Left ventricle myocardium inferior (tissue), 1 donor: ENCODE measurements around the gene KHDRBS1. TPM values are rescaled to one million over a fixed set of nuclear protein-coding genes. Genes with fewer than 3 reads are reported as not detected.

Experiments
- DNase-seq: peaks from one replicate; pipeline ENCODE4 v3.0.0-alpha.2; 2020
- H3K27ac ChIP-seq: fragments of 200-600 bp; replicated peaks from 2 replicates; pipeline ENCODE4 v1.8.0; 2021
- H3K27me3 ChIP-seq: fragments of 200-600 bp; 2 replicates; pipeline ENCODE4 v1.8.0; 2021; ENCODE audit warnings: low read depth
- H3K36me3 ChIP-seq: fragments of 200-600 bp; 2 replicates; pipeline ENCODE4 v1.8.0; 2021
- H3K4me1 ChIP-seq: fragments of 200-600 bp; 2 replicates; pipeline ENCODE4 v1.8.0; 2021
- H3K4me3 ChIP-seq: fragments of 200-600 bp; 2 replicates; pipeline ENCODE4 v1.8.0; 2021; ENCODE audit warnings: mild to moderate bottlenecking, moderate library complexity
- H3K9me3 ChIP-seq: fragments of 200-600 bp; replicated peaks from 2 replicates; pipeline ENCODE4 v1.8.0; 2021
- CTCF ChIP-seq: fragments of 200-600 bp; IDR thresholded peaks from 2 replicates; pipeline ENCODE4 v1.8.0; 2021; ENCODE audit warnings: antibody characterized with exemption, mild to moderate bottlenecking, borderline replicate concordance
- intact Hi-C: fragments of 100-400 bp; cut with micrococcal nuclease; formaldehyde crosslinking; loops from one replicate; pipeline ENCODE4 v1.11.0; 2022
- total RNA-seq: library from RNA; stranded (reverse); fragmentation: NEBNext Ultra II Directional; extraction: Animal tissue kit (Norgen Biotek cat#: 25700); gene quantifications from one replicate; pipeline ENCODE4 v1.2.1, GENCODE V29; 2021
- donor health status: DM: no; HTN: yes; CAD: no; lungs with severe emphysema.

Gene KHDRBS1
- total RNA-seq, 1 donor from 2014 or later = 58.2 TPM

DNA sequence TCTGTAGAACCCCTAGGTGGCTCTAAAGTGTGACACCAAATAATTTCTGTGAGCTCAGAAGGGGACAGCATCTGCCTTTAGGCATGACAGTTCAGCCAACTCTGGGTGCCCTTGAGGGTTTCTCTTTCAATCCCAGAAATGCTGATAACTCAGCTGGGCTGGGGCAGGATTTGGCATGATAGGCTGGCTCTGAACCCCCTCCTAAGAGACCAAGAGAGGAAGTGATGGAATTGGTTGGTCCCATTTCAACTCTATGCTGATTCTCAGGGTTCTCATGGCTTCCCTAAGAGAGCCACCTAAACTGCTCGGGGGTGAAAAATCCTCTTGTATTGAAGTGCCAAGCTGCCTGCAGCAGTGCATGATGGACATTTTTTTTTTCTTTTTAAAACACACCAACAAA is 30.6 kb downstream of the KHDRBS1 start:
- H3K27ac ChIP-seq = no peak overlapping the region
- no peak for TF ChIP-seq CTCF
- no peaks in the 10 kb centered on the region for H3K27me3 ChIP-seq
- H3K9me3 ChIP-seq = no peaks in the 10 kb centered on the region
- no peak overlapping the region for H3K4me3 ChIP-seq
- intact Hi-C loops = no loop called here
- H3K36me3 ChIP-seq = no peaks in the 10 kb centered on the region
- H3K4me1 ChIP-seq = no peaks in the 10 kb centered on the region
- DNase-seq = no peak

- intact Hi-C loops = no loop called here
Measured at GRCh38 chr1:32045772-32046171, 32.1 kb downstream of the KHDRBS1 start.

DNA sequence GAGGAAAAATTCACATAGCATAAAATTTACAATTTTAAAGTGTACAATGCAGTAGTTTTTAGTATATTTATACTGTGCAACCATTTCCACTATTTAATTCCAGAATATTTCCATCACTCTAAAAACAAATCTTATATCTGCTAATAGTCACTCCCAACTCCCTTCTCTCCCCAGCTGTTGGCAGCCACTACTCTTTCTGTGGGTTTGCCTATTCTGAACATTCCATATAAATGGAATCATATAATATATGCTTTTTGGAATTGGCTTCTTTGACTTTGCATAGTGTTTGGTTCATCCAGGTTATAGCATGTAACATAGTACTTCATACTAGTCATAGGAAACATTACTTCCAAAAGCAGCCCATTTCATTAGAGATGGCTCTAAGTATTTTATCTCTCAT is 34.0 kb downstream of the KHDRBS1 start:
- no peaks in the 10 kb centered on the region for H3K27me3 ChIP-seq
- no peak overlapping the region for H3K4me3 ChIP-seq
- intact Hi-C loops = no loop called here
- H3K9me3 ChIP-seq = no peaks in the 10 kb centered on the region
- no peak overlapping the region for H3K27ac ChIP-seq
- DNase-seq = no peak
- no peak for TF ChIP-seq CTCF
- H3K4me1 ChIP-seq = no peaks in the 10 kb centered on the region
- H3K36me3 ChIP-seq = peaks cover 28% of the 10 kb centered on the region

More at GRCh38 chr1:32045772-32046171, 32.1 kb downstream of the KHDRBS1 start:
- H3K4me3 ChIP-seq = no peak overlapping the region
- no peak for DNase-seq
- peaks cover 8% of the 10 kb centered on the region for H3K36me3 ChIP-seq
- no peak for TF ChIP-seq CTCF
- H3K9me3 ChIP-seq = no peaks in the 10 kb centered on the region
- H3K4me1 ChIP-seq = no peaks in the 10 kb centered on the region
- H3K27me3 ChIP-seq = no peaks in the 10 kb centered on the region
- H3K27ac ChIP-seq = no peak overlapping the region

DNA sequence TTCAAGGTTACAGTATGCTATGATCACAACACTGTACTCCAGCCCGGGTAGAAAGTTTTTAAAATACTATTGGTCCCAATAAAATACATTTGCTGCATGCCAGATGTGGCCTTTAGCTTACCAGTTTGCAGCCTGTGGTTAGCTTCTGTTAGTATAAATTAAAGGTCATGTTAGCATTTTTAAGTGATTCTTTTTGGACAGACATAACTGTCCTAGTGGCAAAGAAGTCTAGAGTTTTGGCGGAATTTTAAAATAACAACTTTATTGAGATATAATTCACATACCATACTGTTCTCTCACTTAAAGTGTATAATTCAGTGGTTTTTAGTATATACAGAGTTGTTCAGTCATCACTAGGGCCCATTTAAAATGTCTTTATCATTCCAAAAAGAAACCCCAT is 34.8 kb downstream of the KHDRBS1 start:
- Histone ChIP-seq H3K36me3 (peaks cover 35% of the 10 kb centered on the region), H3K9me3 (no peaks in the 10 kb centered on the region), H3K4me3 (no peak overlapping the region), H3K4me1 (no peaks in the 10 kb centered on the region), H3K27ac (no peak overlapping the region), H3K27me3 (no peaks in the 10 kb centered on the region)
- intact Hi-C loops = no loop called here
- TF ChIP-seq CTCF = no peak
- no peak for DNase-seq

- no peaks in the 10 kb centered on the region for H3K27me3 ChIP-seq
- intact Hi-C loops = no loop called here
Measured at GRCh38 chr1:32051706-32052105, 38.0 kb downstream of the KHDRBS1 start.

More at GRCh38 chr1:32051706-32052105, 38.0 kb downstream of the KHDRBS1 start:
- Histone ChIP-seq H3K4me1 (no peaks in the 10 kb centered on the region), H3K4me3 (no peak overlapping the region), H3K9me3 (no peaks in the 10 kb centered on the region), H3K27ac (no peak overlapping the region), H3K36me3 (peaks cover 68% of the 10 kb centered on the region)
- DNase-seq = no peak
- no peak for TF ChIP-seq CTCF
